ENCODE data around the gene MVB12B. TPM values are rescaled to one million over a fixed set of nuclear protein-coding genes. Genes with fewer than 3 reads are reported as not detected.

MVB12B gene
- total RNA-seq, 2 donors from 2014 or later, result 5.9 to 8.7 TPM

DNA sequence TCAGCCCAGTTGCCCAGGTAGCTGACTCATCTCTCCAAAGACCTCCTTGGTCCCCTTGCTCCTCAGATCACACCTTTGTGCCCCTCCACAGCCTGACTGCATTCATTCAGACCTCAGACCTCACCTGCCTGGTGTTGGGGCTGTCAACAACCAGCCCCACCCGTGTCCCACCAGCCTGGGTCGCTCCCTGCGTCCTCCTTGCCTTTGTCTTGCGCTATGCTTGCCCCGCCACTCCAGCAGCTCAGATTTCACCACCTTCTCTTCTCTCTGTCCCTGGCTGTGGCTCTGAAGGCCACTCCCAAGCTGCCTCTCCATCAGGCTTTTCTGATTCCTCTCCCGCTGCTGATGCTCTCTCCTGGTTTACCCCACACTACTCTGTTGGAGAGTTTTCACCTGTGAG is 103.5 kb downstream of the MVB12B start:
- no peaks in the 10 kb centered on the region for H3K4me1 ChIP-seq
- H3K27me3 ChIP-seq, result no peaks in the 10 kb centered on the region
- TF ChIP-seq, protein P1, sequence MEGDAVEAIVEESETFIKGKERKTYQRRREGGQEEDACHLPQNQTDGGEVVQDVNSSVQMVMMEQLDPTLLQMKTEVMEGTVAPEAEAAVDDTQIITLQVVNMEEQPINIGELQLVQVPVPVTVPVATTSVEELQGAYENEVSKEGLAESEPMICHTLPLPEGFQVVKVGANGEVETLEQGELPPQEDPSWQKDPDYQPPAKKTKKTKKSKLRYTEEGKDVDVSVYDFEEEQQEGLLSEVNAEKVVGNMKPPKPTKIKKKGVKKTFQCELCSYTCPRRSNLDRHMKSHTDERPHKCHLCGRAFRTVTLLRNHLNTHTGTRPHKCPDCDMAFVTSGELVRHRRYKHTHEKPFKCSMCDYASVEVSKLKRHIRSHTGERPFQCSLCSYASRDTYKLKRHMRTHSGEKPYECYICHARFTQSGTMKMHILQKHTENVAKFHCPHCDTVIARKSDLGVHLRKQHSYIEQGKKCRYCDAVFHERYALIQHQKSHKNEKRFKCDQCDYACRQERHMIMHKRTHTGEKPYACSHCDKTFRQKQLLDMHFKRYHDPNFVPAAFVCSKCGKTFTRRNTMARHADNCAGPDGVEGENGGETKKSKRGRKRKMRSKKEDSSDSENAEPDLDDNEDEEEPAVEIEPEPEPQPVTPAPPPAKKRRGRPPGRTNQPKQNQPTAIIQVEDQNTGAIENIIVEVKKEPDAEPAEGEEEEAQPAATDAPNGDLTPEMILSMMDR (IDR thresholded peaks at IDR 0.05), result no peak
- no peaks in the 10 kb centered on the region for H3K9me3 ChIP-seq
- H3K27ac ChIP-seq, result no peak overlapping the region
- H3K36me3 ChIP-seq, result no peaks in the 10 kb centered on the region
- no peak for DNase-seq (ENCODE audit: low spot score)
- no peak overlapping the region for H3K4me3 ChIP-seq

DNA sequence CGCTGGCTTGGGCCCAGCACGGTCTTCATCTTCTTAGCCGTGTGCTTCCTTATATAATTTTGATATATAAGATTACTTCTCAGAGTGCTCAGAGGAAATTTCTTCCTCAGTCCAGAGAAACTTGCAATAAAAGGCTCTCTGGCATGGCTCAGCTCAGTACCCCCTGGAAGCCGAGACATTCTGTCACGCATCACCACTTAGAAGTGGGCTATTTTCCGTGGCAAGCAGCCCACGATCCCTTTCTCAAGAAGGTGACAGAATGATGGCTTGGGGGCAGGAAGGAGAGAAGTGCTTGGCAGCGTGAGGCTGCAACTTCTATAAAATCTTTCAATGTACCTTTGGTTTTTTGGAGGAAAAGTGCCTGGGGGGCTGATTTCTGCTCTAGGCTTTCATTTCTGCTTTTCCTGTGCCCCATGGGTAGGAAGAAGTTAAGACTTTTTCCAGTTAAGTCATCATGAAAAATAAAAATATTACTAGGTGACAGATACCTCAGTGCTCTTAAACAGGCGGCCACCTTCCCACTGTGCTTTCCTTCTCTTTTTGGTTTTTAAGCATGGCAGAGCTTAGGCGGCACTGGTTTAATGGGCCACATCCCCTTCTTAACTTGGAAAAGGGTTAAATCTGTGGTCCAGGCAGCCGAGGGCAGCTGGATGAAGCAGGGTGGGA is 104.6 kb downstream of the MVB12B start:
- no peaks in the 10 kb centered on the region for H3K9me3 ChIP-seq
- no peak for DNase-seq (ENCODE audit: low spot score)
- H3K4me3 ChIP-seq, result no peak overlapping the region
- TF ChIP-seq, protein P1 (IDR thresholded peaks at IDR 0.05), result no peak
- H3K36me3 ChIP-seq, result no peaks in the 10 kb centered on the region
- H3K27me3 ChIP-seq, result no peaks in the 10 kb centered on the region
- no peaks in the 10 kb centered on the region for H3K4me1 ChIP-seq
- no peak overlapping the region for H3K27ac ChIP-seq

- TF ChIP-seq, protein P1 (IDR thresholded peaks at IDR 0.05), result no peak
- no peak for DNase-seq (ENCODE audit: low spot score)
- H3K9me3 ChIP-seq, result no peaks in the 10 kb centered on the region
- no peak overlapping the region for H3K4me3 ChIP-seq
- no peaks in the 10 kb centered on the region for H3K36me3 ChIP-seq
- no peaks in the 10 kb centered on the region for H3K4me1 ChIP-seq
- no peaks in the 10 kb centered on the region for H3K27me3 ChIP-seq
- no peak overlapping the region for H3K27ac ChIP-seq
Measured at GRCh38 chr9:126432659-126433058, 106.0 kb downstream of the MVB12B start.

DNA sequence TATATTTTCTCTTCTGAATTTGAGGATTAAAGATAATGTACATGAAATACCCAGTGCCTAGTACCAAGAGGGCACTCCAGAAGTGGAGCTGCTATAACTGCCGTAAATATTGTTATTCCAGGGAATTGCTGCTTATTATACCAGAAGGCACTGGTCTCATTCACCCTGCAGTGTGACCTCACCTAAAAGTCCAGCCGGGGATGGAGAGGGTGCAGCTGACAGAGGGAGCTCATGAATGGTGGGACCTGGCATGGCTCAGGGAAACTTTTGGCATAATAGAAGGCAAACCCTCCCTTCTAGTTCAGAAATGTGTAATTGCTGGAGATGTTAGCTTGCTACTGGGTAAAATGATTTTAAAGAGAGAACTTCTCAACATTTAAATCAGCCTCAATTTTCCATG is 108.5 kb downstream of the MVB12B start:
- TF ChIP-seq, protein P1 (IDR thresholded peaks at IDR 0.05), result no peak
- H3K36me3 ChIP-seq, result no peaks in the 10 kb centered on the region
- H3K9me3 ChIP-seq, result no peaks in the 10 kb centered on the region
- H3K27me3 ChIP-seq, result no peaks in the 10 kb centered on the region
- H3K27ac ChIP-seq, result no peak overlapping the region
- DNase-seq (ENCODE audit: low spot score), result no peak
- no peak overlapping the region for H3K4me3 ChIP-seq
- no peaks in the 10 kb centered on the region for H3K4me1 ChIP-seq

GRCh38 chr9:126435626-126436025 is 109.0 kb downstream of the MVB12B start:
- Histone ChIP-seq H3K4me1 (no peaks in the 10 kb centered on the region), H3K4me3 (no peak overlapping the region), H3K27ac (no peak overlapping the region), H3K27me3 (no peaks in the 10 kb centered on the region), H3K9me3 (no peaks in the 10 kb centered on the region), H3K36me3 (no peaks in the 10 kb centered on the region)
- DNase-seq (ENCODE audit: low spot score), result no peak
- TF ChIP-seq, protein P1 (IDR thresholded peaks at IDR 0.05), result no peak
